AG10803 (cell line): ENCODE results near the gene GLIPR1.
A peak's percentile ranks its signal among the peaks of the same experiment; 100 is the strongest.

Source experiments
- DNase-seq: peaks from one replicate; pipeline ENCODE4 v3.0.0; 2010; ENCODE audit warnings: low read depth
- H3K4me3 ChIP-seq: 2 replicates; pipeline ENCODE4 v1.5.1; 2011; ENCODE audit warnings: mild to moderate bottlenecking, low read length, control low read depth
- TF ChIP-seq, protein P1 (sequence below): conservative IDR thresholded peaks from 2 replicates; pipeline ENCODE4 v1.5.1; 2011; ENCODE audit warnings: mild to moderate bottlenecking, low read length, control low read depth, inconsistent platforms

Gene GLIPR1

DNA sequence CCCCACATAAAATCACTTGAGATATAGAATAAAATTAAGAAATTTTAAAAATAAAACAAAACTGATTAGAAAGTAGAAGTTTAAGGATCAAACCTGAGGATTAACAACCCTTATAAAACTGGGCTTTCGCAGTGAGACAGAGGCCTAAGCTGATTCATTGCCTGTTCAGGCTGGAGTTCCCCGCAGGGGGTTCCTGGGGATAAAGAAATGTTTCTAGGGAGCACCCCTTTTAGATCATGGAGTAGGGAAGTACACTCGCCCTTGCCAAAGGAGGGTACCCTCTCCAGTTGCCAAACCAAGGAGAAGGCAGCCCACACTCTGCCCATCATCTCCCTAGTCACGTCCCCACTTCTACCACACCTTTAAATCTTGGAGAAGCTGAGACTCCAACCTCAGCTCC lies 6.8 kb downstream of the GLIPR1 start:
- H3K4me3 ChIP-seq = no peak overlapping the region
- no peak for DNase-seq
- TF ChIP-seq, protein P1, sequence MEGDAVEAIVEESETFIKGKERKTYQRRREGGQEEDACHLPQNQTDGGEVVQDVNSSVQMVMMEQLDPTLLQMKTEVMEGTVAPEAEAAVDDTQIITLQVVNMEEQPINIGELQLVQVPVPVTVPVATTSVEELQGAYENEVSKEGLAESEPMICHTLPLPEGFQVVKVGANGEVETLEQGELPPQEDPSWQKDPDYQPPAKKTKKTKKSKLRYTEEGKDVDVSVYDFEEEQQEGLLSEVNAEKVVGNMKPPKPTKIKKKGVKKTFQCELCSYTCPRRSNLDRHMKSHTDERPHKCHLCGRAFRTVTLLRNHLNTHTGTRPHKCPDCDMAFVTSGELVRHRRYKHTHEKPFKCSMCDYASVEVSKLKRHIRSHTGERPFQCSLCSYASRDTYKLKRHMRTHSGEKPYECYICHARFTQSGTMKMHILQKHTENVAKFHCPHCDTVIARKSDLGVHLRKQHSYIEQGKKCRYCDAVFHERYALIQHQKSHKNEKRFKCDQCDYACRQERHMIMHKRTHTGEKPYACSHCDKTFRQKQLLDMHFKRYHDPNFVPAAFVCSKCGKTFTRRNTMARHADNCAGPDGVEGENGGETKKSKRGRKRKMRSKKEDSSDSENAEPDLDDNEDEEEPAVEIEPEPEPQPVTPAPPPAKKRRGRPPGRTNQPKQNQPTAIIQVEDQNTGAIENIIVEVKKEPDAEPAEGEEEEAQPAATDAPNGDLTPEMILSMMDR = no peak

DNA sequence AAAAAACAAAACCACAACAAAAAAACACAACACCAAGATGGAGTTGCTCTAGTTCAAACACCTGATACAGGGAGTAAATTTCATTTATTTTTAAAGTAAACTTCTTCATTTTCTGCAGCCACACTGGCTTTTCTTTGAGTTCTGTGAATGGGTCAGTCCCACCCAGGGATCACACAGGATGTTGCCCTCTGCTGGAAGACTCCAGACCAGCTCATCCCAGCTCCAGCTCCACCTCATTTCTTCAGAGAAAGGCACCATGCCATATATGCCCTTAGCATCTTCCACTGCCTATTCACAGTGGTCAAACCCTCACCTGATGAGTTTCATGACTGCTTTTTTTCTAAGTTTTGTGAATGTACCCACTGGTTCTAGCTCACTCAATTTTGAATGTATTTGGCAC lies 8.0 kb downstream of the GLIPR1 start:
- no peak overlapping the region for H3K4me3 ChIP-seq
- TF ChIP-seq, protein P1 = peak; percentile 63
- DNase-seq = peak; percentile 55

DNA sequence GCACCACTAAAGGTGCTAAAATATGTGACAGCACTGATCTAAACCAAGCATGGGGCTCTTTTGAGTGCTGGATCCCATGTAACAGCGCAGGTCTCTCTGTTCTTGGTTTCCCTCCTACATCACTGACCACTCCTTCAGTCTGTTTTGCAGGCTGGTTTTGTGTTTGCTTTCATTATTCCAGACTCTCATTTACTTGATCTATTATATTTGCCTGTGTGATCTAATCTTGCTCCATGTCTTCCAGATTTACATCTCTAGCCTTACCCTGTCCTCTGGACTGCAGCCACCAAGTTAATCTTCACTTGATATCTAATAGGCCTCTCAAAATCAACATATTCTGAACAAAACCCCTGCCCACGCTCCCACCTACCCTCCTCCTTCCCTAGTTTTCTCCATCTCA lies 8.6 kb downstream of the GLIPR1 start:
- TF ChIP-seq, protein P1 = no peak
- no peak for DNase-seq
- 0 out of 2 replicates have a peak overlapping the region, but pooled peaks have one; percentile 5 for H3K4me3 ChIP-seq

DNA sequence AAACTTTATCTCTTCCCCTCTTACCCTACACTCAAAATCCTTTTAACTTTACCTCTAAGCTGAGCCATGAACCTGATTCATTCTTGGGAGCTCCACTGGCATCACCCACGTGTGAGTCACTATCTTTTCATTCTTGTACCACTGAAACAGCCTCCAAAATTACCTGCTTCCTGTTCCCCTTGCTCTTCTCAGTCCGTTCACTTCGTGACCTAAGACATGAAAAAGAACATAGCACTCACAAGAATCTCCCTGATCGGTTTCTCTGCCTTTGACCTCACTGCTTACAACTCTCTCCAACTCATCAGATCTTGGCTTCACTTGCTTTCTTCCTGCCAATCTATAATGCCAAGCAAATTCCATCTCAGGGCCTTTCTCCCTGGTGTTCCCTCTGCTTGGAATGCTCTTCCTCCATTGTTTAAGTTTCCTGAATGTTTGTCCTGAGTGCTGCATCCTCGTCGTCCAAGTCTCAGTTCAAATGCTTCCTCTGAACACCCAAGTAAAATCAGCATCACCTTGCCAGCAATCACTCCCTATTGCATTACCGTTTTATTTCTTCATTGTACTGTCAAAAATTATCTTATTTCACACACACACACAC lies 9.2 kb downstream of the GLIPR1 start:
- peak; percentile 40 for DNase-seq
- no peak overlapping the region for H3K4me3 ChIP-seq
- TF ChIP-seq, protein P1 = no peak

DNA sequence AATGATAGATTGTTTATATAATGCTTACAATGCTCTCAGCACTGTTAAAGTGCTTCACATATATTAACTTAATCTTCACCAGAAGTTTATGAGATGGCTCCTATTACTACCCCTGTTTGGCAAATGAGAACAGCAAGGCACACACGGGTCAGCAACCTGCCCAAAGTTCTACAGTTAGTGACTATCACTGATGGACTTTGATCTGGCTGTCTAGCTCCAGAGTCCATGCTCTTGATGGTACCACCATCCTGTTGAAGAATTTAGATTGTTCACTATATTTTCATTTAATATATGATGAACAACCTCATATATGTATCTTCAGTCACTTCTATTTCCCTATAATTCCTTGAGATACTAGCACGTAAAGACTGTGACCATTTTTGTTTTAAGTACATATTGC lies 10.6 kb downstream of the GLIPR1 start:
- no peak overlapping the region for H3K4me3 ChIP-seq
- no peak for DNase-seq
- TF ChIP-seq, protein P1 = no peak

DNA sequence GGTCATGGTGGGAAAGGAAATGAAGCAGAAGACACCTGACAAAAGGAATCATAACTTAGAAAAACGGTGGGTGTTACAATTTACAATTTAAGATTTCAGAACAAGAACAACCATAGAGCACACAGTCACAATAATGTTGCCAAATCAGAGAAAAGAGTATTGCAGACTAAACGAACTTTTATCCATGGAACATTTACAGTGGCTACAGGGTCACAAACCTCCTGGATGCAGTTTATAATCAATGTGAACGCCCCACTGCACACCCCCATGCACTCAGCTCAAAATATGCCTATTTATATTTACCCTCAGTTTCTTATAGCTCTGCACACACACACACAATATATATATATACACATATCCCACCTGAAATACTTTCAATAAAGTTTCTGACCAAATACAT lies 22.9 kb downstream of the GLIPR1 start:
- TF ChIP-seq, protein P1 = no peak
- DNase-seq = no peak
- no peak overlapping the region for H3K4me3 ChIP-seq

DNA sequence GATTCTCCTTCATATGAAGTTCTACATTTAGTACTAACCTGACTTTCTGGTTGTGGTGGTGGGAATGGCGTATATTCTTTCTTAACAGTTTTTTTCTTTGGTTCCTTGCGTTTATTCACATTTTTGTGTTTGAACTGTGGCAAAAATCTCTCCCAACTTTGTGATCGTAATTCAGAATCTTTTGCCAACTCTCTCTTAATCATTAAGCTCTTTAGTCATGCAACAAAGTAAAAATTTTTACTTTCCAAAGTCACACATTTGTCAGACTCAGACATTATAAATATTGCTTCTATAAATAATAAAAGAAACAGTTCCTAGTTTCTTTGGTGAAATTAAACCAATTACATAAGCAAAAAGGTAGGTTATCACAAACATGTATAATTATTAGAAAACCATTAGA lies 23.3 kb downstream of the GLIPR1 start:
- DNase-seq = no peak
- TF ChIP-seq, protein P1 = no peak
- H3K4me3 ChIP-seq = no peak overlapping the region
